Psoas muscle (tissue), 8 donors: Measurements from ENCODE around the gene TAF3. TPM values are rescaled to one million over a fixed set of nuclear protein-coding genes. Genes with fewer than 3 reads are reported as not detected.

Experiments
- ATAC-seq, 4 donors: fragments of 200-7000 bp; cut with Tn5 transposase; one replicate each; pipeline ENCODE4 v1.9.1; 2020; ENCODE audit warnings: moderate library complexity in 3 of 4, mild to moderate bottlenecking in 2 of 4
- DNase-seq, 2 donors: peaks; one replicate each; pipeline ENCODE4 v3.0.0-alpha.2; 2020
- H3K27ac ChIP-seq: fragments of 200-600 bp; one replicate; pipeline ENCODE4 v1.8.0; 2022
- H3K27me3 ChIP-seq, 3 donors: fragments of 200-600 bp in 1 of 3; one replicate each; pipeline versions ENCODE4 v1.6.1 to v1.8.0; 2013 to 2022; ENCODE audit warnings: low read length in 2 of 3, mild to moderate bottlenecking in 2 of 3, moderate library complexity in 1 of 3; ENCODE audit not compliant: insufficient read depth in 3 of 3
- H3K36me3 ChIP-seq, 2 donors: fragments of 200-600 bp in 1 of 2; one replicate each; pipeline versions ENCODE4 v1.6.1 to v1.8.0; 2013 to 2022; ENCODE audit warnings: low read depth in 1 of 2, mild to moderate bottlenecking in 1 of 2, moderate library complexity in 1 of 2; ENCODE audit not compliant: insufficient read depth in 1 of 2
- H3K4me1 ChIP-seq: fragments of 200-600 bp; one replicate; pipeline ENCODE4 v1.8.0; 2022
- H3K4me3 ChIP-seq: fragments of 200-600 bp; one replicate; pipeline ENCODE4 v1.8.0; 2022; ENCODE audit warnings: mild to moderate bottlenecking
- H3K9me3 ChIP-seq: fragments of 200-600 bp; one replicate; pipeline ENCODE4 v1.8.0; 2022
- CTCF ChIP-seq: fragments of 200-600 bp; IDR thresholded peaks from one replicate; pipeline ENCODE4 v1.8.0; 2022; ENCODE audit warnings: antibody characterized with exemption
- WGBS, 3 donors: extraction: QIAGEN DNeasy Blood & Tissue Kit; methylation state at CpG; one replicate each; pipeline versions ENCODE4 v1.1.6 to v1.1.7; 2013; 5-methylcytosine and 5-hydroxymethylcytosine counted together
- intact Hi-C, 2 donors: fragments of 100-400 bp; cut with DNase I; formaldehyde crosslinking; loops; one replicate each; pipeline versions ENCODE4 v1.11.0 to v1.14.2; 2022
- polyA plus RNA-seq, 3 donors: library from polyadenylated mRNA; stranded (reverse); fragments of 200-250 nt; gene quantifications; one replicate each; pipeline ENCODE4 v1.2.3, GENCODE V29; 2013
- total RNA-seq, 4 donors: library from RNA; stranded (reverse); fragmentation: NEBNext Ultra II Directional in 2 of 4; extraction: Animal tissue kit (Norgen Biotek cat#: 25700) in 2 of 4; gene quantifications; one replicate each; pipeline versions ENCODE4 v1.2.1 to v1.2.4, GENCODE V29; 2021 to 2023
- donor health status: healthy with polysubstance abuse.
- donor health status: DM: no; HTN: no; CAD: no; lungs with moderate emphysema.
- donor health status: Bipolar disorder and iron deficiency.
- donor health status: healthy.
- donor health status: DM: yes; HTN: yes; CAD: no.
- donor health status: DM: no; HTN: no; CAD: no.
- donor health status: DM: no; HTN: no; CAD: no.
- donor health status: DM: yes; HTN: yes; CAD: no.

The TAF3 gene
- total and polyA plus RNA-seq, 7 donors: 4.6 to 21.5 (median 13.0) TPM

GRCh38 chr10:7786430-7786829 is 31.9 kb upstream of the TAF3 start:
- peaks cover 30% of the 10 kb centered on the region for H3K4me1 ChIP-seq

GRCh38 chr10:7787150-7787856 is 31.0 kb upstream of the TAF3 start:
- no peaks in the 10 kb centered on the region for H3K27me3 ChIP-seq
- peaks cover 37% of the 10 kb centered on the region for H3K4me1 ChIP-seq
- DNase-seq: no peak
- no peaks in the 10 kb centered on the region for H3K9me3 ChIP-seq
- no peak for TF ChIP-seq CTCF
- intact Hi-C loops: no loop called here
- WGBS, 3 donors: 1 to 3% (median 2%) methylated on average over 26 of the region's 26 CpGs
- peak overlapping the region; percentile 97 for H3K4me3 ChIP-seq
- H3K27ac ChIP-seq: peak overlapping the region; percentile 92
- H3K36me3 ChIP-seq: peaks cover 0 to 10% of the 10 kb centered on the region in 2 donors
- peak; percentile 22 to 39 (median 25) for ATAC-seq

More at GRCh38 chr10:7786430-7786829, 31.9 kb upstream of the TAF3 start:
- DNase-seq (no peak), ATAC-seq (no peak)
- no peak overlapping the region for H3K27ac ChIP-seq
- no peaks in the 10 kb centered on the region for H3K9me3 ChIP-seq
- no peaks in the 10 kb centered on the region for H3K27me3 ChIP-seq
- peaks cover 0 to 12% of the 10 kb centered on the region in 2 donors for H3K36me3 ChIP-seq
- TF ChIP-seq CTCF: no peak
- intact Hi-C loops: no loop called here
- WGBS, 3 donors: 72 to 80% (median 73%) methylated on average over 3 of the region's 3 CpGs
- H3K4me3 ChIP-seq: peak overlapping the region; percentile 97

- peak within 1 kb of the TSS; percentile 92 for H3K27ac ChIP-seq
- peaks cover 44% of the 10 kb centered on the region for H3K4me1 ChIP-seq
- no peak for TF ChIP-seq CTCF
- peak within 1 kb of the TSS; percentile 97 for H3K4me3 ChIP-seq
- H3K36me3 ChIP-seq: peaks cover 0 to 10% of the 10 kb centered on the region in 2 donors
- no peaks in the 10 kb centered on the region for H3K9me3 ChIP-seq
- intact Hi-C loops: no loop called here
- ATAC-seq (peak; percentile 97 to 98 (median 98)), DNase-seq (peak; percentile 97 to 99)
- 0 to 1% (median 0%) methylated on average over 47 to 59 of the region's 59 CpGs for WGBS, 3 donors
- H3K27me3 ChIP-seq: no peaks in the 10 kb centered on the region
Observed at GRCh38 chr10:7787857-7788638, 30.3 kb upstream of the TAF3 start, which contains the start of the genes ATP5F1C and KIN. TSS of gene ATP5F1C (plus strand) at chr10:7788177. CDS start at chr10:7788208, 31 bp downstream. TSS of gene KIN (minus strand) at chr10:7787993. CDS start at chr10:7787933, 60 bp downstream.

- Histone ChIP-seq H3K36me3 (peaks cover 0 to 10% of the 10 kb centered on the region in 2 donors), H3K9me3 (no peaks in the 10 kb centered on the region), H3K4me3 (peak overlapping the region; percentile 97), H3K27ac (peak overlapping the region; percentile 92), H3K4me1 (peaks cover 51% of the 10 kb centered on the region), H3K27me3 (no peaks in the 10 kb centered on the region)
- TF ChIP-seq CTCF: no peak
- ATAC-seq (no peak), DNase-seq (no peak)
- 2% methylated on average over 25 of the region's 25 CpGs for WGBS, 3 donors
- intact Hi-C loops: no loop called here
Observed at GRCh38 chr10:7788639-7789286, 29.5 kb upstream of the TAF3 start.
